ENCODE measurements around the gene SYT2. TPM values are rescaled to one million over a fixed set of nuclear protein-coding genes. Genes with fewer than 3 reads are reported as not detected.
A peak's percentile ranks its signal among the peaks of the same experiment; 100 is the strongest.

The SYT2 gene
- polyA plus RNA-seq, 1 of the 3 experiments (the other 2 are of a cell fraction): 0.03 TPM

GRCh38 chr1:202569393-202570322 is 140.6 kb downstream of the SYT2 start:
- DNase-seq: no peak
- Histone ChIP-seq H3K4me1 (ENCODE audit: control insufficient read depth in 1 of 2, insufficient read depth in 2 of 2, low read depth in 1 of 2, low read length in 1 of 2) (peaks cover 39 to 55% of the 10 kb centered on the region in 2 experiments), H3K9me2 (no peaks in the 10 kb centered on the region), H3K27me3 (ENCODE audit: insufficient read depth) (no peaks in the 10 kb centered on the region), H3K36me3 (replicated peaks in 1 of 2; ENCODE audit: control insufficient read depth in 1 of 2, insufficient read depth in 2 of 2, low read length in 1 of 2) (peaks cover 0 to 5% of the 10 kb centered on the region in 2 experiments), H3K9ac (no peak overlapping the region), H3F3A (replicated peaks; ENCODE audit: insufficient read depth) (peaks cover 10% of the 10 kb centered on the region), H2AFZ (ENCODE audit: low read depth) (no peak overlapping the region), H3K4me2 (peak overlapping the region; percentile 35; the same call in 1 of the 2 replicates), H3K79me2 (ENCODE audit: insufficient read depth) (no peaks in the 10 kb centered on the region), H4K20me1 (ENCODE audit: insufficient read depth) (no peaks in the 10 kb centered on the region), H3K4me3 (ENCODE audit: low read depth in 2 of 2, low read length in 1 of 2) (no peak overlapping the region), H3K9me3 (no peaks in the 10 kb centered on the region), H3K27ac (ENCODE audit: low read depth in 2 of 2, low read length in 1 of 2) (peak overlapping the region; percentile 75 to 92)
- ChIA-PET POLR2A (no interaction called here), CTCF (interaction anchor here (0.7 to 3.5 kb wide), 6 partner anchors 9 to 68 kb away, joined by 3 to 20 read pairs (median 4); no protein-coding TSS in a partner anchor)
- TF ChIP-seq MAX (IDR thresholded peaks at IDR 0.05; ENCODE audit: low read depth) (no peak), EZH2phosphoT487 (IDR thresholded peaks at IDR 0.05; ENCODE audit: borderline replicate concordance, low read depth) (no peak), TCF12 (IDR thresholded peaks at IDR 0.05) (peak; percentile 79), GABPA (IDR thresholded peaks at IDR 0.05; ENCODE audit: low read depth) (no peak), TEAD4 (IDR thresholded peaks at IDR 0.05; ENCODE audit: borderline replicate concordance, insufficient read depth) (peak; percentile 18; the same call in 1 of the 2 replicates), RCOR1 (IDR thresholded peaks at IDR 0.05; ENCODE audit: low read length) (no peak), NFIC (IDR thresholded peaks at IDR 0.05; ENCODE audit: borderline replicate concordance) (peak; percentile 71), CHD2 (IDR thresholded peaks at IDR 0.05; ENCODE audit: low read length, partially characterized antibody) (no peak), PBX3 (IDR thresholded peaks at IDR 0.05) (peak; percentile 80), ZBTB33 (IDR thresholded peaks at IDR 0.05; ENCODE audit: borderline replicate concordance, low read depth) (0 out of 2 replicates have a peak, but pooled peaks have one; percentile 18), RXRA (IDR thresholded peaks at IDR 0.05; ENCODE audit: borderline replicate concordance, low read depth) (no peak; the same call in 1 of the 2 replicates), FOSL2 (IDR thresholded peaks at IDR 0.05; ENCODE audit: borderline replicate concordance, low read depth) (peak; percentile 15; the same call in 1 of the 2 replicates), MXI1 (IDR thresholded peaks at IDR 0.05; ENCODE audit: low read depth, low read length) (no peak), JUND (IDR thresholded peaks at IDR 0.05) (0 out of 2 replicates have a peak, but pooled peaks have one; percentile 25), EP300 (IDR thresholded peaks at IDR 0.05; ENCODE audit: borderline replicate concordance in 1 of 2, low read depth in 1 of 2, low read length in 1 of 2) (peak in 1 of 2 experiments; percentile 55; a peak in 2 of 4 replicates)

Data from SK-N-SH (cell line).